DMS 273 treated with DMSO at 0.1 percent for 48 hours (cell line): ENCODE measurements around the gene GART.
A peak's percentile ranks its signal among the peaks of the same experiment; 100 is the strongest.

Experiments used
- DNase-seq: peaks from one replicate; lab custom pipeline; 2025; lab: John Stamatoyannopoulos, UW

GART gene

GRCh38 chr21:33552999-33553598, 11.2 kb upstream of the GART start:
- no peak for DNase-seq

GRCh38 chr21:33552093-33552998, 10.4 kb upstream of the GART start:
- DNase-seq = no peak

GRCh38 chr21:33551664-33552063, 9.7 kb upstream of the GART start:
- no peak for DNase-seq

DNA sequence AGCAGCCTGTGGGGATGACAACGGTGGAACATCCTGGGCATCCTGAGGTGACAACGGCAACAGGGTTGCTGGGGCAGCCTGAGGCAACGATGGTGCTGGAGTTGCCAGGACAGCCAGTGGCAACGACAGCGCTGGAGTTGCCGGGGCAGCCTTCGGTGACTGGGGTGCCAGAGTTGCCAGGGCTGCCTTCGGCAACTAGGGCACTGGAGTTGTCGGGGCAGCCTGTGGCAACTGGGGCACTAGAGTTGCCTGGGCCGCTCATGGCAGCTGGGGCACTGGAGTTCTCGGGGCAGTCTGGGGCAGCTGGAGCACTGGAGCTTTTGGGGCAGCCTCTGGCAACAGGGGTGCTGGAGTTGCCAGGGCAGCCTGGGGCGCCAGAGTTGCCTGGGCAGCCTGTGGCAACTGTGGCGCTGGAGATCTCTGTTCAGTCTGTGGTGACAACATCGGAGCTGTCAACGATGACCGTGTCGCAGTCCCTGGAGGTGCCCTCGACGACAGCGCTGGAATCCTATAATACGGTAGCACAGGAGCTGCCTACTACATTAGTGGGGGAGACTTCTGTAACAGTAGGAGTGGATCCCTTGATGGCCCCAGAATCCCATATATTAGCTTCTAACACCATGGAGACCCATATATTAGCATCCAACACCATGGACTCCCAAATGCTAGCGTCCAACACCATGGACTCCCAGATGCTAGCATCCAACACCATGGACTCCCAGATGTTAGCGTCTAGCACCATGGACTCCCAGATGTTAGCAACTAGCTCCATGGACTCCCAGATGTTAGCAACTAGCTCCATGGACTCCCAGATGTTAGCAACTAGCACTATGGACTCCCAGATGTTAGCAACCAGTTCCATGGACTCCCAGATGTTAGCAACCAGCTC, 9.1 kb upstream of the GART start:
- DNase-seq = no peak

DNA sequence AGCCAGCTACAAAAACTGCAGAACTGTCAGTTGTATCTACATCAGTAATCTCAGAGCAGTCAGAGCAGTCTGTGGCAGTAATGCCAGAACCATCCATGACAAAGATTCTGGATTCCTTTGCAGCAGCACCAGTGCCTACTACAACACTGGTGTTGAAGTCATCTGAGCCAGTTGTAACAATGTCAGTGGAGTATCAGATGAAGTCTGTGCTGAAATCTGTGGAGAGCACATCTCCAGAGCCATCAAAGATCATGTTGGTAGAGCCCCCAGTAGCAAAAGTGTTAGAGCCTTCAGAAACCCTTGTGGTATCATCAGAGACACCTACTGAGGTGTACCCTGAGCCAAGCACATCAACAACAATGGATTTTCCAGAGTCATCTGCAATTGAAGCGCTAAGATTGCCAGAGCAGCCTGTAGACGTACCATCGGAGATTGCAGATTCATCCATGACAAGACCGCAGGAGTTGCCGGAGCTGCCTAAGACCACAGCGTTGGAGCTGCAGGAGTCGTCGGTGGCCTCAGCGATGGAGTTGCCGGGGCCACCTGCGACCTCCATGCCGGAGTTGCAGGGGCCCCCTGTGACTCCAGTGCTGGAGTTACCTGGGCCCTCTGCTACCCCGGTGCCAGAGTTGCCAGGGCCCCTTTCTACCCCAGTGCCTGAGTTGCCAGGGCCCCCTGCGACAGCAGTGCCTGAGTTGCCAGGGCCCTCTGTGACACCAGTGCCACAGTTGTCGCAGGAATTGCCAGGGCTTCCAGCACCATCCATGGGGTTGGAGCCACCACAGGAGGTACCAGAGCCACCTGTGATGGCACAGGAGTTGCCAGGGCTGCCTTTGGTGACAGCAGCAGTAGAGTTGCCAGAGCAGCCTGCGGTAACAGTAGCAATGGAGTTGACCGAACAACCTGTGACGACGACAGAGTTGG, 8.2 kb upstream of the GART start:
- DNase-seq = no peak

DNA sequence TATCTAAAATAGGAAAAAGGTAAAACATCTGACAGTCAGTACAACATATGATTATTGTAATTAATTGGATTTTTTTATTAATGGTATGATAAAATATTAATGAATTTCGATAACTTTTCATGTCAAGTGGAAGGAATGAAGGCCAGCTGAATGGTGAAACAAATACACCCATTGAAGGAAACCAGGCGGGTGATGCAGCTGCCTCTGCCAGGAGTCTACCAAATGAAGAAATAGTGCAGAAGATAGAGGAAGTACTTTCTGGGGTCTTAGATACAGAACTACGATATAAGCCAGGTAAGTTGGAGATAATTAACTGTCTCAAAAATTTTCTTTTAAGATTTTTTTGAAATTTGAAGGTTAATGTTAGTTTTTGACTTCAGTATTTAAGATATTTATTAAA, 4.2 kb upstream of the GART start:
- no peak for DNase-seq

DNA sequence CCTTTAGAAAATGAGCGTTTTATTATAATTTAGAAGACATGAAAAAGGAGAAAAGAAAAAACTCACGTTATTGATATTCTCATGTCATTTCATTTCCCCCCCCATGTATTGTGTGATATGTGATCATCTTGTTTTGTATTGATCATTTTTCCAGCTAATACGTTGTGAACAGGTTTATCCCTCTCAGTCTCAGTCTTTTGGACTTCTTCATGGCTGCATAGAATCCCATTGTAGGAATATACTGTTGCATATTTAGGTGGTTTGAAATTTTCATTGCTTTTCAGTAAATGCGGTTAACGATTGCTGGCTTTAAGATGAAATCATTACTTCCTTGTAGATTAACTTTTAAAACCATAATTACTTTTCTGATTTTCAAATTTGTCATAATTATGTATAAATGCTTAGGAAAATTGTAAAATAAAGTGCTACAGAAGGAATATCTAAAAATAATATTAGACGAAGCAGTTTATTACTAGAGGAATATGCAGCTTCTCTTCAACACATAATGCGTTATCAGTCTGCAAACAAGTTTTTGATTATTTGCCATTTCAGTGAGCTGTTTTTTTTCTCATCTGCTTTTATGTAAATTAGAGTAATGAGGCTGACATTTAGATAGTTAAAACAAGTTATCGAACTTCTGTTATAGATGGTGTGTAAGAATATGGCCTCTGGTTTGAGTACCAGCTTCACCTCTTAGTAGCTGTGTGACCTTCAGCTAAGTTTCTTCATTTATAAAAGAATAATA, 2.7 kb upstream of the GART start:
- DNase-seq = no peak

DNA sequence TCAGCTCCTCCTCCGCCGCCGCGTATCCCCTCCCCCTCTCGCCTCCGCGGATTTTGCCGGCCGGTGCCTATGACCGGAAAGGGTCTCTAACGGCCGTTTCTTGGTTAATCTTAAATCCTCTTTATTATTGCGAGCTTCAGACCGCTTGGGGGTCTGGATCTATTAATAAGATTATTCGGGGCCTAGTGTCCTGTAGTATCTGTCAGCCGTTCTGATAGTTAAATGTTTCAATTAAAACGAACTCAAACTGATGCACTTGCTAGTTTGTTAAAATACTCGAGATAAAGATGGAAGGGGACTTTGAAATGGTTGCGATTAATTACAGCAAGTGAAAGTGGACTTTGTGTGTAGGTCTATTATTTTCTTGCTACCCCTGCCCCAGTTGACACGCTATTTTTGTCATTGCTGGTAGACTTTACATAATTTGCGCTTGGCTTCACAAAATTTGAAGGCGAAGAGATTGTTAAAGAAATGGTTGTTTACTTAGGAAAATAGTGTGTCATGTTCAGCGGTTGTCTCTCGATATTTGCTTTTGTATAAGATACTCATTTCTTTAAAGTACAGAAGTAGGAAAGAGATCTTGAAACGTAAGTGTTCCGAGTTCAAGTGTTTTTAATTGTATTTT, 1.7 kb upstream of the GART start:
- DNase-seq = no peak

DNA sequence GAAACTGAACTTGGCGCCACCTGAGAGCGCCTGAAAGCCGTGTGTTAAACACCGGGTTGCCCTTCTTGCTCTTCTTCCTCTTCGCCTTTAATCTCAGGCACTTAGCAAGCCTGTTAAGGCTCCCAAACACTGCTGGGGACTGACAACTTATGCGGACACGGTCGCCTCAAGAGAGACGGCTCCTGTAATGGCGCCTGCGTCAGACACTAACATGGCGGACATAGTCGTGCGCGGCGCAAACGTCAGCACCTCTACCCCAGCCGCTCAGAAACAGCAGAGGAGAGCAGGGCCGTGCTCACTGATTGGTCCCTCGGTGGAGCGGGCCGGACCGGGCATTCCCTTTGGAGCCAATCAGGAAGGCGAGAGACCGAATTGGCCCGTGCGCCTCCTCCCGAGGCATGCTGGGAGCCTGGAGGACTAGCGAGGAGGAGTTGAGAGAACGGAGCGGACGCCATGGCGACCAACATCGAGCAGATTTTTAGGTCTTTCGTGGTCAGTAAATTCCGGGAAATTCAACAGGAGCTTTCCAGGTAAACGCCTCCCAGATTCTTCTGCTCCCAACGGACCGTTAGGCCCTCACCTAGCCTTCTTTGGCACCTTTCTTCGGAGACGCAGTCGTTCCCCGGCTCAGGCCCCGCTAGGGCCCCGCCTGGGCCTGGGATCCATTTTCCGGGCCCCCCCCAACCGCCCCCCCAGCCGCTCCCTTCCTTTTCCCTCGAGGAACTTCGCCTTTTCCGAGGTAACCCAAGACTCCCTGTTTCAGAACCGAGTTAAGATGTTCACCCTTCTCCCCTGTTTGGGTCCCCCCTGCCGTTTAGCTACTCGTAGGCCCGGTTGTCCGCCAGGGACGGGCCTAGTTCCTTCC, 955 bp upstream of the GART start, which contains the start of gene SON:
Gene SON (plus strand): TSS at position 399 of the 865 bp plus-strand sequence. CDS start 55 bp downstream, at position 454.
- peak; percentile 97 for DNase-seq

DNA sequence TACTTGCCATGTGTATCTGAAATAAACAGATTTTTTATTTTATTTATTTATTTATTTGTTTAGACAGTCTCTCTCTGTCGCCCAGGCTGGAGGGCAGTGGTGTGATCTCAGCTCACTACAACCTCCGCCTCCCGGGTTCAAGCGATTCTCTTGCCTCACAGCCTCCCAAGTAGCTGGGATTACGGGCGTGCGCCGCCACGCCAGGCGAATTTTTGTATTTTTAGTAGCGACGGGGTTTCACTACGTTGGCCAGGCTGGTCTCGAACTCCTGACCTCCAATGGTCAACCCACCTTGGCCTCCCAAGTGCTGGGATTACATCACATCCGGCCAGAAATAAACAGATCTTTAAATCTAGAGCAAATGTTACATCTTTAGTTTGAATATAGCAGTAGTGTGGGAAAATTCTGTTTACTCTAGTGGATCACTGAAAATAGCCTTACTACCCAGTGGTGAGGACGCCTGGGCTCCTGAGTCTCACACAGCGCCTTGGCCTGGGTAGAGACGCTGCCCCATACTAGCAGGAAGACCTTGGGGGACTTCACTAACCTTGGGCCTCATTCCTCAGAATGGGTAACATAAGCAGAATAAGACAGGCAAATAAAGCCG, 709 bp downstream of the GART start:
- no peak for DNase-seq

GRCh38 chr21:33540711-33541104, 1.2 kb downstream of the GART start:
- DNase-seq = no peak

- DNase-seq = no peak
Measured at GRCh38 chr21:33539616-33540015, 2.3 kb downstream of the GART start.

DNA sequence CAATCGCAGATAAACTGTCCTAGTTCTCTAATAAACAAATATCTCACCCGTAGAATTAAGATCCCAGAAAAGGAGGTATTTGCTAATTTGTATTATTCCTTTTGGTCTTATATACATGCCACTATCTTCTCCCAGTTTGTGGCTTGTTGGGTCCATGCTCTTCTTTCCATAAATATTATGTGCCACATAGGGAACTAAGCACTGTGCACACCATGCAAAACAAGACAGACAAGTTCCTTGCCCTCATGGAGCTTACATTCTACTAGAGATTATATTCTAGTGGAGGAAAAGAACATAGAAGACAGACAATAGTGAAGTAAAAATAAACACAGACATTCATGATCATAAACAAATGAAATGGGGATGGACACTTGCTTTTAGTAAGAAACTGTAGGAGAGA, 4.7 kb downstream of the GART start:
- no peak for DNase-seq

- DNase-seq = no peak
Measured at GRCh38 chr21:33531007-33531406, 10.9 kb downstream of the GART start.

DNA sequence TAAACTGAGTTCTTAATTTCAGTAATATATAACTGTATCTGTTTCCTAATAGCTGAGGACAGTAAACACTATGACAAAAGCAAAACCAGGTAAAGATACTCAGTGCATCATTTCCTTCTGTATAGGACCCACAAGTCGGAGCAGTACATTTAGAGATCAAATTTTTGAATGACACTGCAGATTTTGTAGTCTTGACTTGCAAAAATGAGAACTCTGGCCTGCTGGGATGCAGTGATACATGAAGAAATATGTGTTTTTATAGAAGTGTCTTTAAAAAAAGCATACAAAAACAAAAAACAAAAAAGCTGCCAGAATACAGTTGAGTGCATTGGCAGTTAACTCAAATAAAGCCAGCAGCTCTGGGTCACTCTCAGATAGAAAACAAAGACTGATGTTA, 19.0 kb downstream of the GART start:
- no peak for DNase-seq

GRCh38 chr21:33522297-33522952, 19.5 kb downstream of the GART start:
- no peak for DNase-seq

DNA sequence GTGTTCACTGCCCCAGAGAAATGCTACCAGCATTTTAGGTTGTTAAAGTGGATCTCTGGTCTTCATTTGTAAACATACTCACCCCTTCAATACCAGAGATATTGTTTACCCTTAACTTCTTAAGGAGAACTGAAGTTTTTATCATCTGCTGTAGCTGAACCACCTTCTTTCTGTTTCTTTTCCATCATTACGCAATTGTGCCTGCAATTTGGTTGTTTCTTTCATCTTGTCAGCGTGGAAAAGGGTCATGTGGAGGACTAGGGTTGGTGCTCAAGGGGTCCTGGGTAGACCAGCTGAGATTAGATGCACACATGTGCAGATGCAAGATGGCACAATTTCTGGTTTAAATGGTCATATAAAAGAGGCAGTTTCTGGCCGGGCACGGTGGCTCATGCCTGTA, 23.0 kb downstream of the GART start:
- no peak for DNase-seq

- DNase-seq = no peak
Measured at GRCh38 chr21:33514229-33514628, 27.7 kb downstream of the GART start.
